Psoas muscle (tissue), 8 donors: ENCODE results near the gene MT1E. TPM values are rescaled to one million over a fixed set of nuclear protein-coding genes. Genes with fewer than 3 reads are reported as not detected.
"Not testable (repeated sequence)": the region's sequence is repeated elsewhere in the genome, so short reads cannot be mapped to it uniquely, and the experiment has no call there.

Experiments used
- ATAC-seq, 4 donors: fragments of 200-7000 bp; cut with Tn5 transposase; one replicate each; pipeline ENCODE4 v1.9.1; 2020; ENCODE audit warnings: moderate library complexity in 3 of 4, mild to moderate bottlenecking in 2 of 4
- DNase-seq, 2 donors: peaks; one replicate each; pipeline ENCODE4 v3.0.0-alpha.2; 2020
- H3K27ac ChIP-seq: fragments of 200-600 bp; one replicate; pipeline ENCODE4 v1.8.0; 2022
- H3K27me3 ChIP-seq, 3 donors: fragments of 200-600 bp in 1 of 3; one replicate each; pipeline versions ENCODE4 v1.6.1 to v1.8.0; 2013 to 2022; ENCODE audit warnings: low read length in 2 of 3, mild to moderate bottlenecking in 2 of 3, moderate library complexity in 1 of 3; ENCODE audit not compliant: insufficient read depth in 3 of 3
- H3K36me3 ChIP-seq, 2 donors: fragments of 200-600 bp in 1 of 2; one replicate each; pipeline versions ENCODE4 v1.6.1 to v1.8.0; 2013 to 2022; ENCODE audit warnings: low read depth in 1 of 2, mild to moderate bottlenecking in 1 of 2, moderate library complexity in 1 of 2; ENCODE audit not compliant: insufficient read depth in 1 of 2
- H3K4me1 ChIP-seq: fragments of 200-600 bp; one replicate; pipeline ENCODE4 v1.8.0; 2022
- H3K4me3 ChIP-seq: fragments of 200-600 bp; one replicate; pipeline ENCODE4 v1.8.0; 2022; ENCODE audit warnings: mild to moderate bottlenecking
- H3K9me3 ChIP-seq: fragments of 200-600 bp; one replicate; pipeline ENCODE4 v1.8.0; 2022
- CTCF ChIP-seq: fragments of 200-600 bp; IDR thresholded peaks from one replicate; pipeline ENCODE4 v1.8.0; 2022; ENCODE audit warnings: antibody characterized with exemption
- WGBS, 3 donors: extraction: QIAGEN DNeasy Blood & Tissue Kit; methylation state at CpG; one replicate each; pipeline versions ENCODE4 v1.1.6 to v1.1.7; 2013; 5-methylcytosine and 5-hydroxymethylcytosine counted together
- intact Hi-C, 2 donors: fragments of 100-400 bp; cut with DNase I; formaldehyde crosslinking; loops; one replicate each; pipeline versions ENCODE4 v1.11.0 to v1.14.2; 2022
- polyA plus RNA-seq, 3 donors: library from polyadenylated mRNA; stranded (reverse); fragments of 200-250 nt; gene quantifications; one replicate each; pipeline ENCODE4 v1.2.3, GENCODE V29; 2013
- total RNA-seq, 4 donors: library from RNA; stranded (reverse); fragmentation: NEBNext Ultra II Directional in 2 of 4; extraction: Animal tissue kit (Norgen Biotek cat#: 25700) in 2 of 4; gene quantifications; one replicate each; pipeline versions ENCODE4 v1.2.1 to v1.2.4, GENCODE V29; 2021 to 2023
- donor health status: healthy with polysubstance abuse.
- donor health status: DM: no; HTN: no; CAD: no; lungs with moderate emphysema.
- donor health status: Bipolar disorder and iron deficiency.
- donor health status: healthy.
- donor health status: DM: yes; HTN: yes; CAD: no.
- donor health status: DM: no; HTN: no; CAD: no.
- donor health status: DM: no; HTN: no; CAD: no.
- donor health status: DM: yes; HTN: yes; CAD: no.

Gene MT1E
- total and polyA plus RNA-seq, 7 donors = 44.1 to 669 (median 452) TPM

GRCh38 chr16:56667581-56668571 lies 42.3 kb downstream of the MT1E start, which contains the start of gene MT1G:
TSS of gene MT1G (minus strand) at chr16:56668065. CDS start at chr16:56667993, 72 bp downstream.
- H3K36me3 ChIP-seq = no peaks in the 10 kb centered on the region
- H3K4me1 ChIP-seq = no peaks in the 10 kb centered on the region
- H3K27ac ChIP-seq = no peak within 1 kb of the TSS
- 21 to 24% (median 22%) methylated on average over 38 to 46 of the region's 46 CpGs for WGBS, 3 donors
- H3K9me3 ChIP-seq = no peaks in the 10 kb centered on the region
- no peak for TF ChIP-seq CTCF
- ATAC-seq (peak; percentile 72 to 78 (median 76)), DNase-seq (peak; percentile 68 to 78)
- peak within 1 kb of the TSS; percentile 30 for H3K4me3 ChIP-seq
- peaks cover 2 to 55% (median 4%) of the 10 kb centered on the region in 3 donors for H3K27me3 ChIP-seq
- intact Hi-C loops = no loop called here

- intact Hi-C loops = no loop called here
- DNase-seq (no peak), ATAC-seq (no peak)
- Histone ChIP-seq H3K4me1 (no peaks in the 10 kb centered on the region), H3K27me3 (peaks cover 0 to 46% (median 4%) of the 10 kb centered on the region in 3 donors), H3K27ac (no peak within 1 kb of the TSS), H3K9me3 (no peaks in the 10 kb centered on the region), H3K36me3 (no peaks in the 10 kb centered on the region), H3K4me3 (no peak within 1 kb of the TSS)
- no peak for TF ChIP-seq CTCF
- WGBS, 3 donors = 40 to 46% (median 44%) methylated on average over 34 to 38 of the region's 38 CpGs
These were observed 43.6 kb downstream of the MT1E start, which contains the start of gene MT1H for GRCh38 chr16:56669005-56669839. TSS of gene MT1H (plus strand) at chr16:56669814. CDS start at chr16:56669885, 71 bp downstream.

GRCh38 chr16:56669840-56670619 lies 44.4 kb downstream of the MT1E start:
- Histone ChIP-seq H3K4me3 (no peak overlapping the region), H3K36me3 (no peaks in the 10 kb centered on the region), H3K9me3 (no peaks in the 10 kb centered on the region), H3K27ac (no peak overlapping the region), H3K4me1 (no peaks in the 10 kb centered on the region), H3K27me3 (peaks cover 0 to 45% (median 4%) of the 10 kb centered on the region in 3 donors)
- intact Hi-C loops = loop anchor here in 1 of 2 donors (5.0 kb wide), 1 partner anchor 38 kb away; the partner anchor contains the start of gene MT1M
- 41 to 43% (median 42%) methylated on average over 19 of the region's 19 CpGs for WGBS, 3 donors
- TF ChIP-seq CTCF = no peak
- ATAC-seq (no peak), DNase-seq (no peak)

GRCh38 chr16:56670620-56670934 lies 45.0 kb downstream of the MT1E start:
- no peaks in the 10 kb centered on the region for H3K9me3 ChIP-seq
- H3K4me3 ChIP-seq = no peak overlapping the region
- intact Hi-C loops = loop anchor here in 1 of 2 donors (5.0 kb wide), 1 partner anchor 38 kb away; the partner anchor contains the start of gene MT1M
- DNase-seq (no peak), ATAC-seq (no peak)
- 56 to 72% (median 68%) methylated on average over 2 of the region's 2 CpGs for WGBS, 3 donors
- H3K4me1 ChIP-seq = no peaks in the 10 kb centered on the region
- no peaks in the 10 kb centered on the region for H3K36me3 ChIP-seq
- no peak overlapping the region for H3K27ac ChIP-seq
- peaks cover 0 to 45% (median 4%) of the 10 kb centered on the region in 3 donors for H3K27me3 ChIP-seq
- no peak for TF ChIP-seq CTCF

GRCh38 chr16:56671691-56672090 lies 46.1 kb downstream of the MT1E start:
- not testable (repeated sequence) for DNase-seq, H3K4me1 ChIP-seq, H3K36me3 ChIP-seq, H3K4me3 ChIP-seq, H3K9me3 ChIP-seq, H3K27ac ChIP-seq
- WGBS, 3 donors = 44 to 73% (median 58%) methylated on average over 2 of the region's 2 CpGs
- peak in 1 of 4 donors; percentile 14 for ATAC-seq
- intact Hi-C loops = loop anchor here in 1 of 2 donors (2.0 to 5.0 kb wide), 3 partner anchors 31 to 69 kb away; partner anchors contain the start of gene MT1M
- peaks cover 0 to 48% (median 4%) of the 10 kb centered on the region in 3 donors for H3K27me3 ChIP-seq

- H3K27ac ChIP-seq, H3K4me1 ChIP-seq, H3K9me3 ChIP-seq, ATAC-seq, H3K4me3 ChIP-seq, H3K36me3 ChIP-seq, DNase-seq: not testable (repeated sequence)
- intact Hi-C loops = loop anchor here in 1 of 2 donors (2.0 to 5.0 kb wide), 3 partner anchors 31 to 69 kb away; partner anchors contain the start of gene MT1M
- H3K27me3 ChIP-seq = peaks cover 0 to 44% (median 4%) of the 10 kb centered on the region in 3 donors
- 80 to 98% (median 97%) methylated on average over 3 of the region's 3 CpGs for WGBS, 3 donors
These were observed 46.6 kb downstream of the MT1E start for GRCh38 chr16:56672171-56672570.
